ENCODE measurements around the gene GLP2R. TPM values are rescaled to one million over a fixed set of nuclear protein-coding genes. Genes with fewer than 3 reads are reported as not detected.
"Not testable (repeated sequence)": the region's sequence is repeated elsewhere in the genome, so short reads cannot be mapped to it uniquely, and the experiment has no call there.

GLP2R gene, protein sequence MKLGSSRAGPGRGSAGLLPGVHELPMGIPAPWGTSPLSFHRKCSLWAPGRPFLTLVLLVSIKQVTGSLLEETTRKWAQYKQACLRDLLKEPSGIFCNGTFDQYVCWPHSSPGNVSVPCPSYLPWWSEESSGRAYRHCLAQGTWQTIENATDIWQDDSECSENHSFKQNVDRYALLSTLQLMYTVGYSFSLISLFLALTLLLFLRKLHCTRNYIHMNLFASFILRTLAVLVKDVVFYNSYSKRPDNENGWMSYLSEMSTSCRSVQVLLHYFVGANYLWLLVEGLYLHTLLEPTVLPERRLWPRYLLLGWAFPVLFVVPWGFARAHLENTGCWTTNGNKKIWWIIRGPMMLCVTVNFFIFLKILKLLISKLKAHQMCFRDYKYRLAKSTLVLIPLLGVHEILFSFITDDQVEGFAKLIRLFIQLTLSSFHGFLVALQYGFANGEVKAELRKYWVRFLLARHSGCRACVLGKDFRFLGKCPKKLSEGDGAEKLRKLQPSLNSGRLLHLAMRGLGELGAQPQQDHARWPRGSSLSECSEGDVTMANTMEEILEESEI
- not detected for polyA plus RNA-seq (2012; ENCODE audit: insufficient read depth, insufficient read length, low read depth)

DNA sequence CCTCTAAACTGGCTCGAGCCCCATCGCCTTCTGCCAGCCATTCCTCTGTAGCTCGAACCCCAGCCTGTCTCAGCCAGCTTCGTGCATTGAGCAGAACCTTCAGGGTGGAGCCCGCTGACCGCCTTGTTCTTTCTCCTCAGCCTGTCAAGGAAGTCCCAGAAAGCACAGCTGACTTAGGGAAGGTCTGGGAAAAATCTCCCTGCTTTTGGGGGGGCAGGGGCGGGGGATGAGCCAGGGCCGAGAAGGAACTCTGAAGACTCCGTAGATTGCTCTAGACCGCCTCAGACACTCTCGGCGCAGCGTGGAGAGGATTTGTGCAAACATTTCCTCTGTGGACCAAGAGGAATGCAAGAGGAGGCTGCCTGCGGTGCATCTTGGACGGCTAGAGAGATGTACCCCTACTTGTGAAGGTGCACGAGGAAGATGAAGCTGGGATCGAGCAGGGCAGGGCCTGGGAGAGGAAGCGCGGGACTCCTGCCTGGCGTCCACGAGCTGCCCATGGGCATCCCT, at the start of gene GLP2R:
Gene GLP2R (plus strand): TSS at position 284 of the 510 bp plus-strand sequence. CDS start 140 bp downstream, at position 424.
- Histone ChIP-seq H3K9me3 (no peaks in the 10 kb centered on the region), H3K36me3 (no peaks in the 10 kb centered on the region), H3K27me3 (no peaks in the 10 kb centered on the region), H3K4me3 (ENCODE audit: low read depth, low read length) (no peak within 1 kb of the TSS), H3K4me1 (no peaks in the 10 kb centered on the region)
- no peak for DNase-seq
- TF ChIP-seq, protein P1, sequence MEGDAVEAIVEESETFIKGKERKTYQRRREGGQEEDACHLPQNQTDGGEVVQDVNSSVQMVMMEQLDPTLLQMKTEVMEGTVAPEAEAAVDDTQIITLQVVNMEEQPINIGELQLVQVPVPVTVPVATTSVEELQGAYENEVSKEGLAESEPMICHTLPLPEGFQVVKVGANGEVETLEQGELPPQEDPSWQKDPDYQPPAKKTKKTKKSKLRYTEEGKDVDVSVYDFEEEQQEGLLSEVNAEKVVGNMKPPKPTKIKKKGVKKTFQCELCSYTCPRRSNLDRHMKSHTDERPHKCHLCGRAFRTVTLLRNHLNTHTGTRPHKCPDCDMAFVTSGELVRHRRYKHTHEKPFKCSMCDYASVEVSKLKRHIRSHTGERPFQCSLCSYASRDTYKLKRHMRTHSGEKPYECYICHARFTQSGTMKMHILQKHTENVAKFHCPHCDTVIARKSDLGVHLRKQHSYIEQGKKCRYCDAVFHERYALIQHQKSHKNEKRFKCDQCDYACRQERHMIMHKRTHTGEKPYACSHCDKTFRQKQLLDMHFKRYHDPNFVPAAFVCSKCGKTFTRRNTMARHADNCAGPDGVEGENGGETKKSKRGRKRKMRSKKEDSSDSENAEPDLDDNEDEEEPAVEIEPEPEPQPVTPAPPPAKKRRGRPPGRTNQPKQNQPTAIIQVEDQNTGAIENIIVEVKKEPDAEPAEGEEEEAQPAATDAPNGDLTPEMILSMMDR (IDR thresholded peaks at IDR 0.05; ENCODE audit: low read depth, low read length) = no peak

DNA sequence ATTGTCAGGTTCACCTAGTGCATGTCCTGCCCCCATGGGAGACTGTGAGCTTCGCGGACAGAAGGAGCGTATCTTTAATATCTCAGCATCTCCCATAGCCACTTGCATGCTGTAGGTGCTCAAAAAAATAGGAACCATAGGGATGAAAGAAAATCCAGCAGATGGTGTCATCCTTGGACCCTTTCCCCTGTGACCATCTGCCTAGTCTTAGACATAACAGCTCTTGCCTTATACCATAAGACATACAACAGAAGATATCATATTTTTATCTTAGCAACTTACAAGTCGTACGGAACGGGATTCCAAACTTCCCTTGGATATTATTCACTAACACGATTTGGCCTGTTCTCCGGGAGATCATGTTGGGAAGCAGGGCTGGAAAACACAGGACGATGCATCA, 48.8 kb upstream of the GLP2R start:
- Histone ChIP-seq H3K4me3 (ENCODE audit: low read depth, low read length) (no peak overlapping the region), H3K9me3 (no peaks in the 10 kb centered on the region), H3K4me1 (no peaks in the 10 kb centered on the region), H3K27me3 (no peaks in the 10 kb centered on the region), H3K36me3 (no peaks in the 10 kb centered on the region)
- DNase-seq = no peak
- TF ChIP-seq, protein P1 (IDR thresholded peaks at IDR 0.05; ENCODE audit: low read depth, low read length) = no peak

DNA sequence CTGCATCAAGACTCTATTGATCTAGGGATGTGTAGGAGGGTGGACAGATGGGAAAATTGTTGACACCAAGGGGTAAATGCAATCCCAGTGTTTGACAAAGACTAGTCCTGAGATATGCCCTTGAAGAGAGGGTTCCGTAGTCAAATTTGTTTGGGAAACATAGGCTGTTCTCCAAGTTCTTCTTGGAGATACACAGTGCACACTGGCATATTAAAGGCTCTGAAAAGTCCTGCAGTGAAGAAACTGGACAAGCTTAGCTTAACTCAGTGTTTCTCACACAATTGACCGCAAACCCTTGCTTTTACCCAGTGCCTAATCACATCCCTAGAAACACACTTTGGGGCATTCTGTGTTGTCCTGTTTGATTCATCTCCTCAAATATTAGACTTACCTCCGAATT, 45.2 kb upstream of the GLP2R start:
- no peak overlapping the region for H3K4me3 ChIP-seq (ENCODE audit: low read depth, low read length)
- no peak for DNase-seq
- TF ChIP-seq, protein P1 (IDR thresholded peaks at IDR 0.05; ENCODE audit: low read depth, low read length) = no peak
- H3K4me1 ChIP-seq = no peaks in the 10 kb centered on the region
- H3K36me3 ChIP-seq = no peaks in the 10 kb centered on the region
- no peaks in the 10 kb centered on the region for H3K9me3 ChIP-seq
- no peaks in the 10 kb centered on the region for H3K27me3 ChIP-seq

DNA sequence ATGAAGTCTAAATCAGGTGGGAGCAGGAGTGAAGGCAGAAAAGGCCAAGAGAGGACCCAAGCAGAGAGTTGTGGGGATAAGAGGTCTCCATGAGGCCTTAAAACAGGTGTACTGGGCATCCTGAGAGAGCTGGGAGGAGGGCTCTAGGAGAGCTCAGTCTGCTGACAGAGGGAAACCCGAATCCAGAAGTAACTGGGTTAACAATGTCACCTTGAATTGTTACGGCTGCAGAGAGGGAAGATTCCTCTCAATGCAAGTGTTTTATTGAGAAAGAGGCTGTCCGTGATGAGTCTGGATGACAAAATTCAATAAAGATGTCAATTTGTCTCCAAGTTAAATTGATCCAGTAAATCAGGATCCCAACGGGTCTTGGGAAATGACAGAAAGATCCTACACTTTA, 42.7 kb upstream of the GLP2R start:
- TF ChIP-seq, protein P1 (IDR thresholded peaks at IDR 0.05; ENCODE audit: low read depth, low read length) = no peak
- H3K4me3 ChIP-seq (ENCODE audit: low read depth, low read length) = no peak overlapping the region
- no peaks in the 10 kb centered on the region for H3K36me3 ChIP-seq
- no peak for DNase-seq
- H3K27me3 ChIP-seq = no peaks in the 10 kb centered on the region
- no peaks in the 10 kb centered on the region for H3K4me1 ChIP-seq
- no peaks in the 10 kb centered on the region for H3K9me3 ChIP-seq

DNA sequence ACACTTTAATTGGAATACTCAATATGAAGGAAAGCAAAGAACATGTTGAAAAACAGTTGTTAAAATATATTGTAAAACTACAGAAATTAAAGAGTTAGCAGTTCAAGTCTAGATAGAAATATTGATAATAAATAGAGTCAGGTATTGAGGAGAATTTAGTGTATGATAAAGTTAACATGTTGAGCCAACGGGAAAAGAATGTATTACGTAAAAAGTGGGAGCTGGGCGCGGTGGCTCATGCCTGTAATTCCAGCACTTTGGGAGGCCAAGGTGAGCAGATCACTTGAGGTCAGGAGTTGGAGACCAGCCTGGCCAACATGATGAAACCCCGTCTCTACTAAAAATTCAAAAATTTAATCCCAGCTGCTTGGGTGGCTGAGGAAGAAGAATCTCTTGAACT, 42.3 kb upstream of the GLP2R start:
- not testable (repeated sequence) for H3K27me3 ChIP-seq; H3K36me3 ChIP-seq; H3K4me1 ChIP-seq; H3K9me3 ChIP-seq; DNase-seq; H3K4me3 ChIP-seq (ENCODE audit: low read depth, low read length)

GRCh38 chr17:9784544-9784943, 41.2 kb upstream of the GLP2R start:
- TF ChIP-seq, protein P1 (IDR thresholded peaks at IDR 0.05; ENCODE audit: low read depth, low read length) = no peak
- no peaks in the 10 kb centered on the region for H3K27me3 ChIP-seq
- H3K4me3 ChIP-seq (ENCODE audit: low read depth, low read length) = no peak overlapping the region
- no peaks in the 10 kb centered on the region for H3K9me3 ChIP-seq
- H3K4me1 ChIP-seq = no peaks in the 10 kb centered on the region
- no peaks in the 10 kb centered on the region for H3K36me3 ChIP-seq
- DNase-seq = no peak

Measured in BE2C (cell line).